CD4-positive, alpha-beta T cell treated with Interleukin-6 for 4 hours (primary cell): Measurements from ENCODE around the gene RUNX3.

Experiments used
- DNase-seq: peaks from one replicate; pipeline ENCODE4 v3.0.0-alpha.2; 2020; ENCODE audit warnings: mixed read lengths

The RUNX3 gene

GRCh38 chr1:24927988-24928688 is 1.9 kb downstream of the RUNX3 start:
- DNase-seq: peak; percentile 35

- no peak for DNase-seq
Measured at GRCh38 chr1:24927473-24927872, 2.6 kb downstream of the RUNX3 start.

GRCh38 chr1:24926563-24927249 is 3.4 kb downstream of the RUNX3 start:
- DNase-seq: no peak

- no peak for DNase-seq
Measured at GRCh38 chr1:24925963-24926362, 4.1 kb downstream of the RUNX3 start.

- DNase-seq: peak; percentile 83
Measured at GRCh38 chr1:24925082-24925779, 4.8 kb downstream of the RUNX3 start.

- no peak for DNase-seq
Measured at GRCh38 chr1:24923485-24924113, 6.5 kb downstream of the RUNX3 start.

GRCh38 chr1:24921938-24922662 is 8.0 kb downstream of the RUNX3 start:
- no peak for DNase-seq

- no peak for DNase-seq
Measured at GRCh38 chr1:24921412-24921811, 8.7 kb downstream of the RUNX3 start.

- DNase-seq: no peak
Measured at GRCh38 chr1:24920533-24920925, 9.5 kb downstream of the RUNX3 start.

GRCh38 chr1:24919791-24920532 is 10.1 kb downstream of the RUNX3 start:
- no peak for DNase-seq

- no peak for DNase-seq
Measured at GRCh38 chr1:24918995-24919605, 11.0 kb downstream of the RUNX3 start.

GRCh38 chr1:24918370-24918769 is 11.7 kb downstream of the RUNX3 start:
- no peak for DNase-seq

GRCh38 chr1:24917327-24918074 is 12.6 kb downstream of the RUNX3 start:
- DNase-seq: no peak

GRCh38 chr1:24915816-24916602 is 14.1 kb downstream of the RUNX3 start:
- DNase-seq: no peak

GRCh38 chr1:24914226-24915069 is 15.6 kb downstream of the RUNX3 start:
- no peak for DNase-seq

- no peak for DNase-seq
Measured at GRCh38 chr1:24913616-24914225, 16.4 kb downstream of the RUNX3 start.

GRCh38 chr1:24913274-24913604 is 16.8 kb downstream of the RUNX3 start:
- no peak for DNase-seq

- no peak for DNase-seq
Measured at GRCh38 chr1:24912376-24913273, 17.5 kb downstream of the RUNX3 start.
